ENCODE results near the gene ZNF768.
"Not testable (repeated sequence)": the region's sequence is repeated elsewhere in the genome, so short reads cannot be mapped to it uniquely, and the experiment has no call there.

The ZNF768 gene

DNA sequence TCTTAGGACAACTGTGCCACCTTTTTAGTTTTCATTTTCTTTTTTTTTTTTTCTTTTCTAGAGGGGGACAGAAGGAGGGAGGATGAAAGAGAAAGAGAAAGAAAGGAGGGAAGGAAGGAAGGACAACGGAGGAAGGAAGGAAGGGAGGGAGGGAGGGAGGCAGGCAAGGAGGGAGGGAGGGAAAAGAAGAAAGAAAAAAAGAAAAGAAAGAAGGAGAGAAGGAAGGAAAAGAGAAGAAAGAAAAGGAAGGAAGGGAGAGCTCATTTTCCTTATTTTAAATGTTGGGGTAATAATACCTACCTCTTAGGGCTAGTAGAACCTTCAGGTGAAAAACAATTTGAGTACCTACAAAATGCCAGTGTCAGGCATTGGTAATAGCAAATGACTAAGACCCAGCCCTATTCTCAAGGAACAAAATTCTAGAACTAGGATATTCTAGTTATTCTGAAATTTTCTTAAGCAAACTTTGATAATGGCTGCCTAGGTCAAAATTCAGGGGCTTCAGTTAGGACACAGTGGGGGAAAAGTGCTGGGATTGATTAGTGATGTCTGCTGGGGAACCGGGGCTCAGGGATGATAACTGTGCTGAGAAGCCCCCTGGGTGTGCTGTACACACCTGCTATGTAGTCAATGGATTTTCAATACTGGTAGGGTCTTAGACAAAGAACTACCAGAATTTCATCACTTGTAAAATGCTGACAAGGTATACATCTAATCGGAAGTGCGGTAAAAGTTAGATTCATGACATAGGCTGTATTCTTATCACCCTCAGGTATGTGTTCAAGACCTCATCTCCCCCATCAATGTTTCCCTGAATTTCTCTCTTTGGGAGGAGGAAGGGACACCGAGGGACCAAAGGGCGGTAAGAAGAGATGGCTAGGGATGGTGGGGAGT, 22.7 kb downstream of the ZNF768 start:
- DNase-seq: no peak

DNA sequence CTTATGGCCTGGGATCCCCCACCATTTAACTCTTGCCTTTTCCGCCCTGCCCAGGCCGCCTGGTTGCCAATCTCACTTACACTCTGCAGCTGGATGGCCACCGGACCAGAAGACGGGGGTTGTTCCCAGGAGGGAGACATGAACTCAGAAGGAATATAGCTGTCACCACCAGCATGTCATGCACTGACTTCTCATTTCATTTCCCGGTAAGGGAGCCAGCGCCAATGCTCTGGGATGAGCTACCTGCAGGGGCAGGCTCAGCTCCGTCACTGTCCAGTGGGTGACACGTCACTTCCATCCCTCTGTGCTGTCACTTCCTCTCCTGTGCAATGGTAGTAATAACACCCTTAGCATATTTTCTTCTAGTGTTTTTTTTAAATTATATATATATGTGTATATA, 27.1 kb downstream of the ZNF768 start:
- DNase-seq: no peak

DNA sequence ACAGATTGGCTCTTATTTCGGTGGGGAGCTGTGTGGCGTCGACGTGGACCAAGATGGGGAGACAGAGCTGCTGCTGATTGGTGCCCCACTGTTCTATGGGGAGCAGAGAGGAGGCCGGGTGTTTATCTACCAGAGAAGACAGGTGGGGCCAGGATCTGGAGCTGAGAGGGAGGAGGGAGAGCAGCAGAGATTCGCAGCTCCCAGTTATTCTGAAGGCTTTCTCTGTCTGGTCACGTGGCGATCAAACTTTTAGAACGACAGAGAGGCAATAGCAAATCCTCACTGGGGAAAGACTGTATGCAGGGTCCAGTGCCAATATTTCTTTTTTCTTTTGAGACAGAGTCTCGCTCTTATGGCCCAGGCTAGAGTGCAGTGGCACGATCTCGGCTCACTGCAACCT, 31.7 kb downstream of the ZNF768 start:
- DNase-seq: no peak

DNA sequence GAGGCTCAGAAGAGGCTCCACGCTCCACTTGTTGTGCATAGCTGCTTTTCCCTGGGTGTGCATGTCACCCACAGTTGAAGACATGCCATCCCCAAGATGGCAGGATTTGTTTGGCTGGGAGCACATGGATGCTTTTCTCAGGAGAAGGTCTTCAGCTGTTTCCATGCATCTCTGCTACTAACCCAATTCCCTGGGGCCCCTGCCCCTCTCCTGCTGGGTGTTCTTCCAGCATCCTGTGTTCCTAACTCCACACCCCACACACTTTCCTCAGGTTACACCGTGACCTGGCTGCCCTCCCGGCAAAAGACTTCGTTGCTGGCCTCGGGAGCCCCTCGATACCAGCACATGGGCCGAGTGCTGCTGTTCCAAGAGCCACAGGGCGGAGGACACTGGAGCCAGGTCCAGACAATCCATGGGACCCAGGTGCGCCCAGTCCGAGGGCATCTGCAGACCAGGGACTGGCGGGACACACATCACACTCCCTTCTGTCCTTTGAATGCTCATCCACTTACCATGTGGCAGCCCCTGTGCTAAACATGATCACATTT, 32.4 kb downstream of the ZNF768 start:
- DNase-seq: no peak

DNA sequence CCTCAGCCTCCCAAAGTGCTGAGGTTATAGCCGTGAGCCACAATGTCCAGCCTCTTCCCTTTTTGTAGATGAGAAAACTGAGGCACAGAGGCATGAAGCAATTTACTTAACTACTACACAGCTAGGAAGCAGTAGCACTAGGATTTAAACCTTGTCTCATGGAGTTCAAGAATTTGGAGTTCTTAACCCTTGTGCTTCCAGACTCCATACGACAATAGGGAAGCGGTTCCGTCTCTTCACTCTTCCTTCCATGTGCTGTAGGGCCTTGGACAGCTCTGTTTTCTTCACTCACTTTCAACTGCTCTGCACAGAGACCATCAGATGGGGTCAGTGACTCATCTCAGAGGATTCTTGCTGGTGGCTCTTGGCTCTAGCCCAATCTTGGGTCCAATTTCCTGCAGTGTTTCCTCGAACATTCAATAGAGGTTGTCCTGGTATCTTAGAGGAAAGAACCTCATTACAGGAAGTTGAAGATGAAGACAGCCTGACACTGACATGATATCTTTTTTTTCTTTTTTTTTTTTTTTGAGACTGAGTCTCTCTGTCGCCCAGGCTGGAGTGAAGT, 34.5 kb downstream of the ZNF768 start:
- DNase-seq: no peak

DNA sequence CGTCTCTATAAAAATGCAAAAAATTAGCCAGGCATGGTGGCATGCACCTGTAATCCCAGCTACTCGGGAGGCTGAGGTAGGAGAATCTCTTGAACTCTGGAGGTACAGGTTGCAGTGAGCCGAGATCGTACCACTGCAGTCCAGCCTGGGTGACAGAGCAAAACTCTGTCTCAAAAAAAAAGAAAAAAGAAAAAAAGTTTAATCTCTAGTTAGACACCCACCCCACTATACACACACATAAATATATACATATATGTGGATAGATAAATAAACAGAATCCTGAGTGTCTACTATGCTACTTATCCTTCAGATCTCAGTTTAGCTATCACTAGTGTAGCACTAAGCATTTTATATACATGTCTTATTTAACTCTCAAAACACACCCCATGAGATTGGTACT, 35.1 kb downstream of the ZNF768 start:
- DNase-seq: no peak

DNA sequence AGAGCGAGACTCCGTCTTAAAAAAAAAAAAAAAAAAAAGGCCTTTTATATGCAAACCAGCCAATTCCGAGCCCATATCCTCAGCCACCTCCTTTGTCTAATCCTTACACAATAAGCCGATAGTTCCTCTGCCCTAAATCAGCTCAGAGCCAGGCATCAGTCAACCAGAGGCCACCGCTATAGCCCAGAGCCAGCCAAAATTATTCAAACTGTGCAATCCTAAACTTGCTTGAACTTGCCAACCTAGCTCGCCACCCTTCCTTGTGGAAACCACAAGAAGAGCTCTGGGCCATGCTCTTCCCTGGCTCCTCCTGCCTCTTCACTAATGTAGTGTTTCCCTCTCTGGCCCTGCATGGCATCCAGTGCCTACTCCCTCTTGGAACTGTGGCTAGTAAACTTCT, 36.2 kb downstream of the ZNF768 start:
- DNase-seq: no peak

DNA sequence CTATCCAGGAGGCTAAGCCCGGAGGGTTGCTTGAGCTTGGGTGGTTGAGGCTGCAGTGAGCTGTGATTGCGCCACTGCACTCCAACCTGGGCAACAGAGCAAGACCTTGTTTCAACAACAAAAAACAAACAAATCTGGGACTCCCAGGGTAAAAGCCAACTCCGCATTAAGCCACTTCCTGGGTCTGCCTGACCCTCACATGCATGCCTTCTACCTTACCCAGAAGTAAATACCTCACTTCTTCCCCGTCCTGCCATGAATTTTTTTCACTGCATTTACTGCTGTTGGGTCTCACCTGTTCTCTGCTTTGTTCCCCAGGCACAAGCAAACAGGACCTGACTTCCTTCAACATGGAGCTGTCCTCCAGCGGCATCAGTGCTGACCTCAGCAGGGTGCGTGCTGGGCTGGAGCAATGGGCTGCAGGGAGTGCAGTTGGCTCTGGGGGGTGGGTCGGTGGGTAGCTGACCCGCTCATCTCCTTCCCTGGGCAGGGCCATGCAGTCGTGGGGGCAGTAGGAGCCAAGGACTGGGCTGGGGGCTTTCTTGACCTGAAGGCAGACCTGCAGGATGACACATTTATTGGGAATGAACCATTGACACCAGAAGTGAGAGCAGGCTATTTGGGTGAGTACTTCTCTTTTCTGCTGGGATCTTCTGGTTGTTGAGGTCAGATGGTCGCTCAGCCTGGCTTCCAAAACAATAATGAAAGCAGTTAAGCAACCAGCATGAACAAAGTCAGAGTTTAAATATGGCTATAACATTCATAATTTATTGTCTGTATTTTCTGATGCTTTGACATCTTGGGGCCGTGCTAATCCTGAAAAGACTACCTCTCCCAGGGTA, 37.4 kb downstream of the ZNF768 start:
- peak; percentile 71 for DNase-seq

DNA sequence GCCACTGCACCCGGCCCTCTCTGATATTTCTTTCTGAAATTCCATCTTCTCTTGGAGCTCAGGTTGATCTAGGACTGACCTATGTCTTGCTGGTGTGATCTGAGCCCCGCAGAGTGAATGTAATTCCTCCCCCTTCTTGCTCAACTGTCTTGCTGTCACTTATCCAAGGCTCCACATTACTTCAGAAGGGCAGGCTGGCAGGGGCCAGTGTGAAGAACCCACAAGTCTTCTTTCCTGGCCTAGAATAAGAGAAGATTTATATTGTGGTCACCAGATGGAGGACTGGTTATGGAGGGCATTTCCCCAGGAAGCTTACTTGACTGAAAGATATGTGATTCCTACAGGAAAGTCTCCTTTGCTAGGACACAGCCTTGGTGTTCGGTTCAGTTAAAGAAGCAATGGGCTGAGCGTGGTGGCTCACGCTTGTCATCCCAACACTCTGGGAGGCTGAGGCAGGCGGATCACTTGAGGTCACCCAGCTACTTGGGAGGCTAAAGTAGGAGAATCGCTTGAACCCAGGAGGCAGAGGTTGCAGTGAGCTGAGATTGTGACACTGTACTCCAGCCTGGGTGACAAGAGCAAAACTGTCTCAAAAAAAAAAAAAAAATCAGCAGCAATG, 40.4 kb downstream of the ZNF768 start:
- no peak for DNase-seq

DNA sequence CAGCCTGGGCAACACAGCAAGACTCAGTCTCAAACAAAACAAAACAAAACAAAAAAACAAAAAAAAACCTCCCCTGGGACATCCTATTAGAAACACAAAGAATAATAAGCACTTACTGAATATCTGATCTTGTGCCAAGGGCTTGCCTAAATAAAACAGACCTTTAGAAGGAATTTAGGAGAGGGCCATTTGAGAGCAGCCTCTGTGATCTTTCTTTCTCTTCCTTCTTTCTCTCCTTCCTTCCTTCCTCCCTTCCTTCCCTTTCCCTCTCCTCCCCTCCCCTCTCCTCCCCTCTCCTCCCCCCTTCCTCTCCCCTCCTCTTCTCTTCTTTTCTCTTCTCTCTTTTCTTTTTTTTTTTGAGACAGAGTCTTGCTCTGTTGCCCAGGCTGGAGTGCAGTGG, 41.5 kb downstream of the ZNF768 start:
- no peak for DNase-seq

DNA sequence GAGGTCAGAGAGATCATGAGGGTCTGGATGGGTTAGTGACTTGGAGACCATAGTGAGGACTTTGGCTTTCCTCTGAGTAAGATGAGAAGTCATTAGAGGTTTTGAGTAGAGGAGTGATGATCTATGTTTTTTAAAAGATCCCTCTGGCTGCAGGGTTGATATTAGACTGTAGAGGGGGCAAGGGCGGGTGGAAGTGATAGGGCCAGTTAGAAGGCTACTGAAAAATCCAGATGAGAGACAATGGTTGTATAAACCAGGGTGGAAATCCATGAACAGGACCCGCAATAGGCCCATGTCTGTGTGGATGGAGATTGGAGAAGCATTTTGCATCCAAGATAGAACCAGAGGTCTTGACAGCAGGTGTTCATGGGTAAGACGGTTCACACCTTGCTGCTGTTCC, 44.0 kb downstream of the ZNF768 start:
- DNase-seq: no peak

DNA sequence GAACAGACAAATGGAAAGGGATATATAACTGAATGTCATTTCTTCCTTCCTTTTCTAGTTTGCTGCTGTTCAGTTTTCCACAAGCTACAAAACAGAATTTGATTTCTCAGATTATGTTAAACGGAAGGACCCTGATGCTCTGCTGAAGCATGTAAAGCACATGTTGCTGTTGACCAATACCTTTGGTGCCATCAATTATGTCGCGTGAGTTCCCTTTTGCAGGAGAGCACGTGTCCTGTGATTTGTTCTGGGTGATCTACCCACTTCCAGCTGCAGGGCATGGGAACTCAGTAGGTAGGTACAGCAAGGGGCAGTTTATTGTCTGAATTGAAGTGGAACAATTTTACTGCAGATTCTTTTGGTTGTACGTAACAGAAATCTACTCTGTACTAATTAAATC, 45.0 kb downstream of the ZNF768 start:
- DNase-seq: no peak

DNA sequence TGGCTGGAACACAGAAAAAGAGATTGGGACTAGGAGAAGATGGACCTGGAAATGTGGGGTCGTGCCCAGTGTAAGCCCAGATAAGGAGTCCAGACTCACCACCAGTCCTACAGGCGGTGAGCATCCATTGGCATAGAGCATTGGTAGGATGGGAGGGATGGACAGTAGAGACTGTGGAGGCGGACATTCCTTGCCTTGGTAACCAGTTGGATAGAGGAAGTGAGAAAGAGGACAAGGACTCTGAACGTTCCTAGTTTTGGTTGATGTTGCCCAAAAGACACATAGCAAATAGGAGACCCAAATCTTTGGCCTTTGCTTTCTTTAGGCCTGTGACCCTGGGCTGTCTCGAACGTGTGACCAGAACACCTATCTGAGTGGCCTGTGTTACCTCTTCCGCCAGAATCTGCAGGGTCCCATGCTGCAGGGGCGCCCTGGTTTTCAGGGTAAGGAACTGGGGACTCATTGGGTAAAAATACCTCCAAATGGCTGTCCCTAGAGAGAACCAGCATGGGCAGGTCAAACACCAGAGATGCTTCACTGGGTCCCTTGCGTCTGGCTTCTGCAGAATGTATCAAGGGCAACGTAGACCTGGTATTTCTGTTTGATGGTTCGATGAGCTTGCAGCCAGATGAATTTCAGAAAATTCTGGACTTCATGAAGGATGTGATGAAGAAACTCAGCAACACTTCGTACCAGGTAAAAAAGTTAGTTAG, 47.4 kb downstream of the ZNF768 start:
- no peak for DNase-seq

DNA sequence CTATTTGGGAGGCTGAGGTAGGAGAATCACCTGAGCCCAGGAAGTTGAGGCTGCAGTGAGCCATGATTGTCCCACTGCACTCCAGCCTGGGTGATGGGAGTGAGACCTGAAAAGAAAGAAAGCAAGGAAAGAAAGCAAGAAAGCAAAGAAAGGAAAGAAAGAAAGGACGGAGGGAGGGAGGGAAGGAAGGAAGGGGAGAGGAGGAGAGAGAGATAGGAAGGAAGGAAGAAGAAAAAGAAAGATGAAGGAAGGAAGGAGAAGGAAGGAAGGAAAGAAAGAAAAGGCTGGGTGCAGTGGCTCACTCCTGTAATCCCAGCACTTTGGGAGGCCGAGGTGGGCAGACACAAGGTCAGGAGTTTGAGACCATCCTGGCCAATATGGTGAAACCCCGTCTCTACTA, 48.6 kb downstream of the ZNF768 start:
- not testable (repeated sequence) for DNase-seq

DNA sequence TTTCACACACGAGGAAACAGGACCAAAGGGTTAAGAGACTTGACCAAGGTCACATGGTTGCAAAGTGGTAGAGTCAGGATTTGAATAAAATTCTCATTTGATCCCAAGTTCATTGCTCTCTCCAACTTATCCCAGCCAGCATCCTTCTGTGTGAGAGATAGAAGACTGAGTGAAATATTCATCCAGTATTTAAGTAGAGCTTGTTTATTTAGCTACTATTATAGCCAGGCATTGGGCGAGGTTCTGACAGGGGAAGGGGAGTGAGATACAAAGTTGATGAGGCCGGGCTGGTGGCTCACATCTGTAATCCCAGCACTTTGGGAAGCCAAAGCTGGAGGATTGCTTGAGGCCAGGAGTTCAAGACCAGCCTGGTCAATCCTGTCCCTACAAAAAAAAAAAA, 49.4 kb downstream of the ZNF768 start:
- no peak for DNase-seq

DNA sequence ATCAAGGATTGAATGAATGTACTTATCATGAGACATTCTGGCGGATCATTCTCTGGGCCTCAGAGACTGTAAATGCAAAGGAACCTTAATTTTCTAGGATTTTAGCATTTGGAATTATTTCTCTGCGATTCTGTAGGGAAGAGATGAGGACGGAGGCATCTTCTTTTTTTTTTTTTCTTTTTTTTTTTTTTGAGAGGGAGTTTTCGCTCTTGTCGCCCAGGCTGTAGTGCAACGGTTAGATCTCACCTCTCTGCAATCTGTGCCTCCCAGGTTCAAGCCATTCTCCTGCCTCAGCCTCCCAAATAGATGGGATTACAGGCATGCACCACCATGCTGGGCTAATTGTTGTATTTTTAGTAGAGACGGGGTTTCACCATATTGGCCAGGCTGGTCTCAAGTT, 51.7 kb downstream of the ZNF768 start:
- no peak for DNase-seq

DNA sequence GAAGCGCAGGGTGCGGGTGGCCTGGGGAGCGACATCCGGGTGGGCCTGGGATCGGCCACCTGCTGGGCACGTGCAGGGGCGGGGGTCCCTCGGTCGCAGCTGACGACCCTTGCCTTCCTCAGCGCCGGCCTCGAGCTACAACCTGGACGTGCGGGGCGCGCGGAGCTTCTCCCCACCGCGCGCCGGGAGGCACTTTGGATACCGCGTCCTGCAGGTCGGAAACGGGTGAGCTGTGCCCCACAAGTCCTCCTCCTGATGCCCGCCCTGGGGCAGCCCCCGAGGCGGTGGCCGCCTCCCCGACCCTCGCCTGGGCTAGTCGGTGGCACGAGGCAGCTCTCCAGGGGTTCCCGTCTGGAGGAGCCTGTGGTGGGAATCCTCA, 52.3 kb downstream of the ZNF768 start:
- DNase-seq: no peak
